GM12878 (cell line): ENCODE results near the gene CORO1C.

Experiments used
- CTCF ChIP-seq, 3 experiments: IDR thresholded peaks in 2 of 3; conservative IDR thresholded peaks in 1 of 3; 2 replicates each; pipeline ENCODE4 v1.5.1; 2011; ENCODE audit warnings: low read depth in 3 of 3, low read length in 3 of 3, mild to moderate bottlenecking in 3 of 3, control low read depth in 2 of 3, moderate library complexity in 2 of 3, inconsistent platforms in 1 of 3, mixed read lengths in 1 of 3; ENCODE audit not compliant: control insufficient read depth in 2 of 3, insufficient read depth in 1 of 3; ENCODE audit errors: extremely low read depth in 1 of 3
- EP300 ChIP-seq, 2 experiments: fragments of 150-350 bp in 1 of 2; IDR thresholded peaks; 2 replicates each; pipeline ENCODE4 v1.6.1; 2011 to 2012; ENCODE audit warnings: low read depth in 2 of 2, low read length in 2 of 2, borderline replicate concordance in 1 of 2, improper control_type of control experiment in 1 of 2, inconsistent platforms in 1 of 2; ENCODE audit not compliant: control insufficient read depth in 1 of 2
- EZH2 ChIP-seq: IDR thresholded peaks from 2 replicates; pipeline ENCODE4 v1.6.1; 2012; ENCODE audit warnings: low read depth, mild to moderate bottlenecking, control low read depth, inconsistent platforms, low read length, borderline replicate concordance; ENCODE audit not compliant: control insufficient read depth
- HDAC2 ChIP-seq: fragments of 200-600 bp; sonication (generic); IDR thresholded peaks from 2 replicates; pipeline ENCODE4 v1.6.1; 2017
- IKZF1 ChIP-seq: fragments of 450-650 bp; conservative IDR thresholded peaks from 2 replicates; pipeline ENCODE4 v1.6.1; 2017; ENCODE audit warnings: antibody characterized with exemption, mild to moderate bottlenecking
- MYC ChIP-seq: IDR thresholded peaks from 2 replicates; pipeline ENCODE4 v1.6.1; 2011; ENCODE audit warnings: mild to moderate bottlenecking, low read length, moderate library complexity, inconsistent platforms; ENCODE audit not compliant: insufficient read depth, insufficient replicate concordance, insufficient read length, severe bottlenecking
- NBN ChIP-seq: fragments of 450-650 bp; IDR thresholded peaks from 2 replicates; pipeline ENCODE4 v1.6.1; 2016
- POLR2A ChIP-seq: IDR thresholded peaks from 2 replicates; pipeline ENCODE4 v1.6.1; 2011; ENCODE audit warnings: low read depth, mild to moderate bottlenecking, low read length
- POLR2AphosphoS5 ChIP-seq: IDR thresholded peaks from 2 replicates; pipeline ENCODE4 v1.6.1; 2011; ENCODE audit warnings: mild to moderate bottlenecking, low read length, inconsistent platforms
- PRDM15 ChIP-seq: fragments of 450-650 bp; formaldehyde crosslinking; IDR thresholded peaks from 2 replicates; pipeline ENCODE4 v1.4.0; 2020; ENCODE audit warnings: mild to moderate bottlenecking, moderate library complexity
- SPI1 ChIP-seq: IDR thresholded peaks from 2 replicates; pipeline ENCODE4 v1.6.1; 2011; ENCODE audit warnings: low read depth, mild to moderate bottlenecking, low read length, moderate library complexity, borderline replicate concordance; ENCODE audit not compliant: insufficient read depth
- ZBTB11 ChIP-seq: fragments of 450-650 bp; formaldehyde crosslinking; IDR thresholded peaks from 2 replicates; pipeline ENCODE4 v1.5.0; 2022; ENCODE audit warnings: mild to moderate bottlenecking, missing genetic modification characterization
- ZBTB4 ChIP-seq: fragments of 450-650 bp; formaldehyde crosslinking; IDR thresholded peaks from 2 replicates; pipeline ENCODE4 v1.4.0; 2022; ENCODE audit warnings: mild to moderate bottlenecking, moderate library complexity

GRCh38 chr12:108599541-108599940 lies 131.8 kb downstream of the CORO1C start:
- TF ChIP-seq PRDM15 (CRISPR knock-in tag): no peak
- TF ChIP-seq EP300 (IDR thresholded peaks at IDR 0.05; ENCODE audit: borderline replicate concordance in 1 of 2, control insufficient read depth in 1 of 2, low read depth in 2 of 2, low read length in 2 of 2): no peak
- no peak for TF ChIP-seq EZH2
- TF ChIP-seq POLR2A: no peak
- TF ChIP-seq CTCF (IDR thresholded peaks at IDR 0.05 in 2 of 3, conservative IDR thresholded peaks at IDR 0.05 in 1 of 3; ENCODE audit: control insufficient read depth in 2 of 3, extremely low read depth in 1 of 3, insufficient read depth in 1 of 3, low read depth in 3 of 3, low read length in 3 of 3): no peak
- TF ChIP-seq NBN: no peak
- TF ChIP-seq IKZF1: no peak
- no peak for TF ChIP-seq ZBTB11 (CRISPR knock-in tag)
- TF ChIP-seq MYC: no peak
- TF ChIP-seq ZBTB4 (CRISPR knock-in tag): no peak
- no peak for TF ChIP-seq POLR2AphosphoS5
- TF ChIP-seq HDAC2: no peak
- no peak for TF ChIP-seq SPI1
